Ovary (tissue), 9 donors: ENCODE measurements around the gene TRIML2. TPM values are rescaled to one million over a fixed set of nuclear protein-coding genes. Genes with fewer than 3 reads are reported as not detected.
"Not testable (repeated sequence)": the region's sequence is repeated elsewhere in the genome, so short reads cannot be mapped to it uniquely, and the experiment has no call there.

Source experiments
- DNase-seq, 5 donors: peaks; one replicate each; pipeline ENCODE4 v3.0.0-alpha.2; 2019 to 2020
- H3K27ac ChIP-seq, 2 donors: fragments of 200-600 bp; one replicate each; pipeline versions ENCODE4 v1.5.1 to v1.8.0; 2019 to 2022
- H3K27me3 ChIP-seq: fragments of 200-600 bp; one replicate; pipeline ENCODE4 v1.8.0; 2022
- H3K36me3 ChIP-seq: fragments of 200-600 bp; sonication (generic); one replicate; pipeline ENCODE4 v1.5.1; 2019
- H3K4me1 ChIP-seq: one replicate; pipeline ENCODE4 v1.8.1; 2013; ENCODE audit warnings: mild to moderate bottlenecking, moderate library complexity; ENCODE audit not compliant: insufficient read depth
- H3K4me3 ChIP-seq: fragments of 200-600 bp; sonication (generic); one replicate; pipeline ENCODE4 v1.5.1; 2017
- H3K9me3 ChIP-seq, 2 donors: fragments of 200-600 bp in 1 of 2; sonication (generic) in 1 of 2; one replicate each; pipeline versions ENCODE4 v1.5.1 to v1.8.1; 2013 to 2019; ENCODE audit warnings: mild to moderate bottlenecking in 1 of 2, moderate library complexity in 1 of 2
- CTCF ChIP-seq, 3 donors: fragments of 450-650 bp in 2 of 3; fragments of 200-600 bp in 1 of 3; IDR thresholded peaks; one replicate each; pipeline versions ENCODE4 v1.5.1 to v1.8.0; 2016 to 2022; ENCODE audit warnings: antibody characterized with exemption in 3 of 3, mild to moderate bottlenecking in 1 of 3
- EP300 ChIP-seq: sonication (generic); formaldehyde crosslinking; IDR thresholded peaks from one replicate; pipeline ENCODE4 v1.6.1; 2017; ENCODE audit warnings: antibody characterized with exemption
- POLR2A ChIP-seq: fragments of 450-650 bp; IDR thresholded peaks from one replicate; pipeline ENCODE4 v1.6.1; 2017; ENCODE audit warnings: antibody characterized with exemption, mild to moderate bottlenecking, moderate library complexity
- WGBS, 3 donors: extraction: QIAGEN DNeasy Blood & Tissue Kit in 1 of 3; methylation state at CpG; one replicate each; pipeline versions ENCODE4 v1.1.5 to v1.1.7; 2013 to 2017; 5-methylcytosine and 5-hydroxymethylcytosine counted together
- intact Hi-C, 4 donors: fragments of 100-400 bp; cut with DNase I; formaldehyde crosslinking; loops; one replicate each; pipeline versions ENCODE4 v1.11.0 to v1.15.1; 2022 to 2023
- polyA plus RNA-seq, 2 donors: library from polyadenylated mRNA; stranded (reverse); fragments of 200-250 nt in 1 of 2; fragments of 350-450 nt in 1 of 2; fragmentation: Illumina TruSeq in 1 of 2; extraction: RNeasy Lipid Tissue Mini Kit (QIAGEN cat#74804) in 1 of 2; gene quantifications; one replicate each; pipeline ENCODE4 v1.2.3, GENCODE V29; 2013 to 2014
- total RNA-seq, 7 donors: library from RNA; depleted of rRNA in 2 of 7; stranded (reverse); fragments of >200 nt in 2 of 7; fragmentation: NEBNext Ultra II Directional in 3 of 7; extraction: Animal tissue kit (Norgen Biotek cat#: 25700) in 3 of 7; gene quantifications; one replicate each; pipeline versions ENCODE4 v1.1.0 to v1.2.4, GENCODE V29; 2016 to 2023
- donor health status: DM: no; HTN: no; CAD: no; lungs with moderate emphysema.
- donor health status: DM: no; HTN: no; CAD: no.
- donor health status: Bipolar disorder and iron deficiency.
- donor health status: DM: yes; HTN: yes; CAD: no.
- donor health status: DM: no; HTN: no; CAD: no.
- donor health status: DM: yes; HTN: yes; CAD: no.

TRIML2 gene
- total and polyA plus RNA-seq, 9 donors: not detected

DNA sequence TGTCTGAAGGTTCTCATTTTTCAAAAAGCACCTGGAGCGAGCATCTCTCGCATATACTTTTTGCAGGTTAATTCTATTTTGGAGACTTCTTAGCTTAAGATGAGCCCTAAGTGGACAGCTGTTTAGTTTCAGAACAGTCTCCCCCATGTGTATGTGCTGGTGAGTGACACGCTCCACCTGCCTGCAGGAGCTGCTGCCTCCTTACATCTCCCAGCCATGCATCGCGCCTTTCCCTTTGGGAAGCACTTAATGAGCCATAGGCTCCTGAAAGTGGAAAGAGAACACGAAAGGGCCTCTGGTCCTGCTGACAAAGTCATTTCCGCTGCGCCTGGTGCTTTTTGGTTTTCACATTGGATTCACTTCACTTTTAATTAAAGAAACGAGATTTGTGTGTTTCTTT is 56.1 kb downstream of the TRIML2 start:
- DNase-seq: no peak
- intact Hi-C loops: no loop called here

DNA sequence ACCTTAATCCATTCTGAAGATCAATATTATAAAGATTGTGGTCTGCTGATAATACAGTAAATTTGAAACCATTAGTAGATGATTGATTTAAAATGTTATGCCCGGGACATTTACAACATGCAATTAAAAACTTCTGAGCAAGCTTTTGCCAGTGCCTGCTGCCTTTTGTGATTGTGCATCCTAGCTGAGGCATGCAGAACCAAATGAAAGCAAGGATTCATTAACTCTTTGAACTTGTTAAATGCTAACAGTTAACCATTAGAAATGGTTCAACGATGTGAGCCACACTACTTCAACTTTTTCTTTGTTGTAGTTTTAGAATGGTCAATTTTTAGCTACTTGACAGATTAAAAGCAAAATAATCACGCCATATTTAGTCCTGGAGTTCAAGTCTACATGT is 62.7 kb downstream of the TRIML2 start:
- H3K27me3 ChIP-seq: no peaks in the 10 kb centered on the region
- intact Hi-C loops: no loop called here
- WGBS, 3 donors: 60 to 66% (median 62%) methylated on average over 3 of the region's 3 CpGs
- H3K4me1 ChIP-seq: no peaks in the 10 kb centered on the region
- H3K27ac ChIP-seq: no peak overlapping the region
- H3K9me3 ChIP-seq: no peaks in the 10 kb centered on the region
- no peak for TF ChIP-seq CTCF (IDR thresholded peaks at IDR 0.05)
- TF ChIP-seq EP300: no peak
- TF ChIP-seq POLR2A: no peak
- DNase-seq: no peak
- no peaks in the 10 kb centered on the region for H3K36me3 ChIP-seq
- H3K4me3 ChIP-seq: no peak overlapping the region

More for the DNA sequence above, 56.1 kb downstream of the TRIML2 start:
- no peaks in the 10 kb centered on the region for H3K9me3 ChIP-seq
- H3K27ac ChIP-seq: no peak overlapping the region
- WGBS, 3 donors: 59 to 71% (median 67%) methylated on average over 9 of the region's 9 CpGs
- H3K4me3 ChIP-seq: no peak overlapping the region
- H3K36me3 ChIP-seq: no peaks in the 10 kb centered on the region
- H3K4me1 ChIP-seq: no peaks in the 10 kb centered on the region
- H3K27me3 ChIP-seq: no peaks in the 10 kb centered on the region
- TF ChIP-seq CTCF (IDR thresholded peaks at IDR 0.05): no peak
- TF ChIP-seq EP300: no peak
- no peak for TF ChIP-seq POLR2A

DNA sequence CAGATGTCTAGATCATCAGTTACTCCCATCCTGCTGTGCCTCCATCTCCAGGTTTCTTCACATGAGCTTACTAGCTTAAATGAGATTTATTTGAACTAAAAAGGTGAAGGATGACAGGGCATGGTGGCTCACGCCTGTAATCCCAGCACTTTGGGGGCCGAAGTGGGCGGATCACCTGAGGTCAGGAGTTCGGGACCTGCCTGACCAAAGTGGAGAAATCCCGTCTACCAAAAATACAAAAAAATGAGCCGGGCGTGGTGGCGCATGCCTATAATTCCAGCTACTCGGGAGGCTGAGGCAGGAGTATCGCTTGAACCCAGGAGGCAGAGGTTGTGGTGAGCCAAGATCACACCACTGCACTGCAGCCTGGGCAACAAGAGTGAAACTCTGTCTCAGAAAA is 63.9 kb downstream of the TRIML2 start:
- H3K9me3 ChIP-seq, H3K4me1 ChIP-seq, H3K27me3 ChIP-seq, H3K36me3 ChIP-seq, DNase-seq, H3K4me3 ChIP-seq, intact Hi-C loops, H3K27ac ChIP-seq: not testable (repeated sequence)
- 92 to 95% (median 93%) methylated on average over 10 of the region's 10 CpGs for WGBS, 3 donors

DNA sequence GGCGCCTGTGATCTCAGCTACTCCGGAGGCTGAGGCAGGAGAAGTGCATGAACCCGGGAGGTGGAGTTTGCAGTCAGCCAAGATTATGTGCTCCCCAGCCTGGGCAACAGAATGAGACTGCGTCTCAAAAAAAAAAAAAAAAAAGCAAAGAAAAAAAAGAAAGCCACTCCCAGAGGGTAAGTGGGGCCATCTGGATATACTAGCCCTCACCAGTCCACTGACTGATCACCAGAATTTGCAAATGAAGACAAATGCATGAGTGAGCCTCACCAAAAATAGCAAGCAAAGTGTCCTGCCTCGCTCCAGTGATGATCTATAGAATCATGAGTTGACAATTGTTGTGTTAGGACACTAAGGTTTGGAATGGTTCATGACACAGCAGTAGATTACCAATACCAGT is 66.2 kb downstream of the TRIML2 start:
- no peaks in the 10 kb centered on the region for H3K9me3 ChIP-seq
- intact Hi-C loops: no loop called here
- no peak for DNase-seq
- WGBS, 3 donors: 91 to 96% (median 95%) methylated on average over 5 of the region's 5 CpGs
- no peaks in the 10 kb centered on the region for H3K36me3 ChIP-seq
- no peak overlapping the region for H3K4me3 ChIP-seq
- H3K27me3 ChIP-seq: no peaks in the 10 kb centered on the region
- H3K27ac ChIP-seq: no peak overlapping the region
- H3K4me1 ChIP-seq: no peaks in the 10 kb centered on the region
- TF ChIP-seq POLR2A (no peak), CTCF (IDR thresholded peaks at IDR 0.05) (no peak), EP300 (no peak)

DNA sequence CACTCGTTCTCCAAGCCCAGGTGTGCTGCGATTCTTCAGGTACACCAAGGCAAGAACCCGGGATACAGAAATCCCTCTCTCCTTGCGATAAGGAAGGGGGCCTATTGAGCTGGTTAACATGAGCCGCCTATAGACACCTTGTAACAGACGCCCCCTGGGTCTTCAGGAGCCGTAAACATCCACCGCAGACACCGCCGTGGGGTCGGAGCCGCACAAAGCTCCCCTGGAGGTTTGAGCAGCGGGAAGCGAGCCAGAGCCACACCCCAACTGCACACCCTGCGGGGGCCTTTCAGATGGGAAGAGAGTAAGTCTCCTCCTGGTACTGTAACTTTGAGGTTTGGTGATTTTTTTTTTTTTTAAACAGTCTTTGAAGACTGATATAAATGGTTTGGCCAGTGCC is 67.2 kb downstream of the TRIML2 start:
- intact Hi-C loops: no loop called here
- 69 to 83% (median 77%) methylated on average over 15 of the region's 15 CpGs for WGBS, 3 donors
- no peak for TF ChIP-seq POLR2A
- no peak for TF ChIP-seq CTCF (IDR thresholded peaks at IDR 0.05)
- no peak for TF ChIP-seq EP300

More for the DNA sequence above, 67.2 kb downstream of the TRIML2 start:
- H3K4me3 ChIP-seq: no peak overlapping the region
- no peaks in the 10 kb centered on the region for H3K4me1 ChIP-seq
- H3K36me3 ChIP-seq: no peaks in the 10 kb centered on the region
- H3K9me3 ChIP-seq: no peaks in the 10 kb centered on the region
- no peaks in the 10 kb centered on the region for H3K27me3 ChIP-seq
- H3K27ac ChIP-seq: no peak overlapping the region
- DNase-seq: no peak
